ENCODE data around the gene TSSK3.
A peak's percentile ranks its signal among the peaks of the same experiment; 100 is the strongest.
"Not testable (repeated sequence)": the region's sequence is repeated elsewhere in the genome, so short reads cannot be mapped to it uniquely, and the experiment has no call there.

The TSSK3 gene

GRCh38 chr1:32339363-32339978 lies 22.9 kb upstream of the TSSK3 start:
- peak; percentile 34 for DNase-seq

DNA sequence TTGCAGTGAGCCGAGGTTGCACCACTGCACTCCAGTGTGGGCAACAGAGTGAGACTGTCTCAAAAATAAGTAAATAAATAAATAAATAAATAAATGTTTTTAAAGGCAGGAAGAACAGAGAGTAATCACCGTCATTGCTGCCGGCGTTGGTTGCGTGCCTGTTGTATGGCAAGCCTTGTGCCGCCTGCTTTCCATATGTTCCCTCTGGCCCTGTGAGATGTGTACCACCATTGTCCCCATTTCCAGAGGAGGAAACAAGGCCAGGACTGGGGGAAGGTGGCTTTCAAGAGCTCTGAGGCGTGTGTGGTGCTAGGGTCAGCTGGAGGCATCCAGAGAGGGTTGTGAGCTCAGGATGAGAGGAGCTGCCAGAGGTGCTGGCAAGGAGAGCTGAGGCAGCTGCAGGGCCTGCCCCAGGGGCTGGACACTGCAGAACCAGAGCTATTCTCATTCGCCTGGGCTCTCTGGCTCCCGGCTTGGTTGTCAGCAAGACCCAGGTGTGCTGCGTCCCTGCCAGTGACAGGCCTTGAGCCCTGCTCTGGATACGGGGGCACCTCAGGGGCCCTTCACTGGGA lies 21.1 kb upstream of the TSSK3 start:
- DNase-seq = no peak

DNA sequence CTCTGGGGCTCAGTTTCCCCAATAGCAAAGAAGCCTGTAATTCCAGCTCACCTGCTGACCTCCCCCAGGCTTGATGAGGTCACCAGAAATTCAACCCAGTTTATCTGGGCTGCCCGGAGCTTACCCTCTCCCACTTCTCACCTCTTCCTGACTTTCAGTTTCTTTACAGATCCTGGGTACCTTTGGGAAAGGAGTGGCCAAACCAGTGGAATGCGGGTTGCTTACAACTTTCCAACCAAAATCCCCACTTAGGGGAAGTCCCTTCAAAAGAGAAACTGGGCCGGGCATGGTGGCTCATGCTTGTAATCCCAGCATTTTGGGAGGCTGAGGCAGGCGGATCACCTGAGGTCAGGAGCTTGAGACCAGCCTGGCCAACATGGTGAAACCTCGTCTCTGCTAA lies 20.4 kb upstream of the TSSK3 start:
- DNase-seq = no peak

DNA sequence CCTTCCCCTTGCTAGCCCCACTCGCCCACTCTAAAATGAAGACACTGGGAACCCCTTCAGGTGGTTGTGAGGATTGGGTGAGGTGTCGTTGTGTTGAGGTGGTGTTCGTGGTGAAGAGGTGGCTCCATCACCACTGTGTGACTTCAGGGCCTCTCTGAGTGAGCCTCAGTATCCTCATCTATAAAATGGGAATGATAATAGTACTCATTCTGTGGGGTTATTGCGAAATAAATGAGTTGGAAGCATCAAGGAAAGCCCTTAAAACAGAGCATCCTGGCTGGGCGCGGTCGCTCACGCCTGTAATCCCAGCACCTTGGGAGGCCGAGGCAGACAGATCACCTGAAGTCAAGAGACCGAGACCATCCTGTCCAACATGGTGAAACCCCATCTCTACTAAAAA lies 19.6 kb upstream of the TSSK3 start:
- no peak for DNase-seq

DNA sequence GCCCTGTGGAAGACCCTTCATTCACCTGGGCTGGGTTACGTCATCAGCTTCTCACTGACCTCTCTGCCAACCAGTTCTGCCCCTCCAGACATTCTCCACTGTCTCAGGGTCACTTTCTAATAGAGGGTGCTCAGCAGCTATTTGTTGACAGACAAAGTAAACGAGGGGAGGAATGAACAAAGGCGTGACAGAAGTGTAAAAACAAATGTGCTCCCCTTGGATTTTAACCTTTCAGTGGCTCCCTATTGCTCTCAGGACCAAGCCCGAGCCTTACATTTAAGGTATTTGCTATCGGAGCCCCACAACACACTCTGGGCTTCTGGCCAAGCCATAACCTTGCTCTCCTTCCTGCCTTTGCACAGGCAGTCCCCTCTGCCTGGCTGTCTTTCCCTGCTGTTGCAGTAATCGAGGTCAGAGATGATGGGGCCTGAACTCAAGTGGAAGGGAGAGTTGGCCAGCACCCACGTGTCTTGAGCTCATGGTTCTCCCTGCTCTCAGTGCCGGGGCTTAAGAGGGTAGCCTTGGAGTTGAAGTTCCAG lies 17.0 kb upstream of the TSSK3 start:
- DNase-seq = no peak

DNA sequence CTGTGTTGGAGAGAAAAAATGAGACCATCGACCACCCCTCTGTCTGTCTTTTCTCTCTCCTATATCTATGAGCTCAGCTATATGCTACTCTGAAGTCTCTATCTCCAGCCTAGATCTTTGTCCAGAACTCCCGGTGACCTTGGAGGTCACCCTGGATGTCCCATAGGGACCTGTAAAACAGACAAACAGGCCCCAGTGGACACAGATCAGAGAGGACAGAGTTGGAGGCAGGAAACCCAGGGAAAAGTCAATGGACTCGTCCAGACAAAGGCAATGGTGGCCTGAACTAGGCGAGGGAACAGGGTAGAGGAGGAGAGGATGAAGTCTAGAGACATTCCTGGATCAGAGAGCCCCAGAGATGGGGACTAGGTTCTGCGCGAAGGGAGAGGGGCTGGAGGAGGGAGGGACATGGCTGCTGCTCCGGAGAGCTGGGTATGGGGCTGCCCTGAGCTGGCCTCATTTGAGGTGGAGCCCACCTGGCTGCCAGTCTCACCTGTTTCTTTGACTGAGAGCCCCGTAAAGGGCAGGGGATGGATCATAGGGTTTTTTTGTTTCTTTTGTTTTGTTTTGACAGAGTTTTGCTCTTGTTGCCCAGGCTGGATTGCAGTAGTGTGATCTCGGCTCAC lies 15.7 kb upstream of the TSSK3 start:
- no peak for DNase-seq

GRCh38 chr1:32349211-32349708 lies 13.1 kb upstream of the TSSK3 start:
- DNase-seq = no peak

GRCh38 chr1:32350785-32351398 lies 11.4 kb upstream of the TSSK3 start:
- DNase-seq = peak; percentile 77

GRCh38 chr1:32351399-32352238 lies 10.7 kb upstream of the TSSK3 start:
- DNase-seq = peak; percentile 91

GRCh38 chr1:32352239-32352745 lies 10.0 kb upstream of the TSSK3 start:
- no peak for DNase-seq

DNA sequence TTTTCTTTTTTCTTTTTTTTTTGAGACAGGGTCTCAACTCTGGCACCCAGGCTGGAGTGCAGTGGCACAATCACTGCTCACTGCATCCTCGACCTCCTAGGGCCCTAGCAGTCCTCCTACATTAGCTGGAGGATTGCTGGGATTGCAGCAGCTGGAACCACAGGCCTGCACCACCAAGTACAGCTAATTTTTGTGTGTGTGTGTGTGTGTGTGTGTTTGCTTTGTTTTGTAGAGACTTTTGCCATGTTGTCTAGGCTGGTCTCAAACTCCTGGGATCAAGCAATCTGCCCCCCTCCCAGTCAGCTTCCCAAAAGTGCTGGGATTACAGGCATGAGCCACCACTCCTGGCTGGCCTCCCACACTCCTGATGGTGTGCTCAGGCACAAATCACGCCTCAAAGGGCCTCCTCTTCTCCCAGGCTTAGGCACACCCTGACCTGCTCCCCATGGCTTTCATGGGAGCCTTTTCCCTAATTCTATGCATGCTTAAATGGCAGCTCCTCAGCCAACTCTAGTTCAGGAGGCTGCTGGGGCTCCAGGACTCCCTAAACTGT lies 9.4 kb upstream of the TSSK3 start:
- DNase-seq = no peak

GRCh38 chr1:32353431-32353830 lies 8.9 kb upstream of the TSSK3 start:
- no peak for DNase-seq

- DNase-seq = no peak
Measured at GRCh38 chr1:32353886-32354570, 8.3 kb upstream of the TSSK3 start.

- DNase-seq = not testable (repeated sequence)
Measured at GRCh38 chr1:32355778-32356177, 6.6 kb upstream of the TSSK3 start.

DNA sequence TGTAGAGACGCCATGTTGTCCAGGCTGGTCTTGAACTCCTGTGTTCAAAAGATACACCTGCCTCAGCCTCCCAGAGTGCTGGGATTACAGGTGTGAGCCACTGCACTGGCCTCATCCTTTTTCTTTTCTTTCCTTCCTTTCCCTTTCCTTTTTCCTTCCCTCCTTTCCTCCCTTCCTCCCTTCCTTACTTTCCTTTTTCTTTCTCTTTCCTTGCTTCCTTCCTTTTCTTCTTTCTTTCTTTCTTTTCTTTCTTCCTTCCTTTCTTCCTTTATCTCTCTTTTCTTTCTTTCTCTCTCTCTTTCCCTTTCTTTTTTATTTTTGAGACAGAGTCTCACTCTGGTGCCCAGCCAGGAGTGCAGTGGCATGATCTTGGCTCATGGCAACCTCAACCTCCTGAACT lies 5.9 kb upstream of the TSSK3 start:
- DNase-seq = no peak

- DNase-seq = no peak
Measured at GRCh38 chr1:32357614-32358013, 4.7 kb upstream of the TSSK3 start.

DNA sequence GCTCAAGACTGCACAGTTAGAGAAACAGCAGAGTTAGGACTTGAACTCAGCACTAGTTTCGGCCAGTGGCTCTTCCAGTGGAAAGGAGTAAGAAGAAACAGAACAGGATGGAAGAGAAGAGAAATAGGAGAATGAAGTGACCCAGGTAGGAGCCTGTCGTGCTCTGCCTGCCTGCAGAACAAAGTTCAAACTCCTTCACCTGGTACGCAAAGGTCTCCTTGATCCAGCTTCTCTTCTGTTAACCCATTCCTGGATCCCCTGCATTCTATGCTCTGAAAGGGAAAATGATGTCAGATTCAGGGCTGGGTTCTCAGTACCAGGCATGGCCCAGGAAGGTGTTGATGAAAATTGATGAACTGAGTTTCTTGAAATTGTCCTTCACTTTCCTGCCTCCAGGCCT lies 3.9 kb upstream of the TSSK3 start:
- DNase-seq = no peak

DNA sequence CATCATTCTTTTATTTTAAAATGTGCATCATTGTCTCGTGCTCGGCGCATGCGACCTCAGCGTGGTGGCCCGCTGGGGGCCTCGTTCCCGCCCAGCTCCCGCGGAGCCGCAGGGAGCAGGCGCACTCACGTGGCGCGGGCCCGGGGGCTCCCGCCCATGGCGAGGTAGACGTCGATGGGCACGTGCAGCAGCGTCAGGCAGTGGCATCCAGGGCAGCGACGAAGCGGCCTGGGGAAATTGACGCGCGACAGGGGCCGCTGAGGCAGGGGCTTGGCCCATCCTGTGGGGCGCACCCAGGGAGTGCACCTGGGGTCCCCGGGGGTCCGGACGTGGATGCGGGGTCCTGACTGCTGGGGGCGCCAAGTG lies 1.0 kb upstream of the TSSK3 start:
- DNase-seq = no peak

- peak; percentile 26 for DNase-seq
Measured at GRCh38 chr1:32361674-32362473, 465 bp upstream of the TSSK3 start.

- no peak for DNase-seq
Measured at GRCh38 chr1:32363713-32364112, 1.4 kb downstream of the TSSK3 start.

DNA sequence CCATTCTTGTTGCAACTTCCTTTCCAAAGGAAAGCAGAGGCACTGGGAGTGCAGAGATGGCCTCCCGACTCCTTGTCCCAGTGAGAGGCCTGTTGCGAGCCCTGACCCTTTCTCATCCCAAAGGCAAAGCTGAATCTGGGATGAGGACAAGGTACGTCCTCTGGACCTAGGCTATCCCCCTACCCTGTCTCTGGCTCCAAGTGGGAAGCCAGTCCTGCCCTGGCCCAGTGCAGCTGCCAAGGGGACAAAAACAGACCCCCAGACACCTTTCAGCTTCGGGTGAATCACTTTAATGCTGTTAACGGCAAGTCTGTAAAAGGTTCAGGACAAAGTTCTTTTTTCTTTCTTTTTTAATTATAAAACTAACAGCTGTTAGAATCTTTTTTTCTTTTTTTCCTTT lies 2.5 kb downstream of the TSSK3 start:
- DNase-seq = no peak

Data from activated naive CD4-positive, alpha-beta T cell treated with Interleukin-2 at 50 U/mL for 16 hours (primary cell).